HepG2 (cell line): ENCODE measurements around the gene MYO19. TPM values are rescaled to one million over a fixed set of nuclear protein-coding genes. Genes with fewer than 3 reads are reported as not detected.
A peak's percentile ranks its signal among the peaks of the same experiment; 100 is the strongest.

ENCODE experiments used
- ADNP ChIP-seq: sonication (generic); formaldehyde crosslinking; IDR thresholded peaks from 2 replicates; pipeline ENCODE4 v1.4.0; 2020; ENCODE audit warnings: missing genetic modification reagents
- CCAR2 ChIP-seq: fragments of 200-400 bp; formaldehyde crosslinking; optimal IDR thresholded peaks from 2 replicates; pipeline ENCODE3; 2018; ENCODE audit warnings: low read depth, mild to moderate bottlenecking, low read length, moderate library complexity
- GATAD1 ChIP-seq: IDR thresholded peaks from 2 replicates; pipeline ENCODE4 v1.6.1; 2016; ENCODE audit warnings: missing genetic modification reagents, missing compliant biosample characterization
- MAFF ChIP-seq: IDR thresholded peaks from 2 replicates; pipeline ENCODE4 v1.6.1; 2011; ENCODE audit warnings: low read depth, low read length, improper control_type of control experiment
- NCOA2 ChIP-seq: sonication (generic); formaldehyde crosslinking; IDR thresholded peaks from 2 replicates; pipeline ENCODE4 v1.8.0; 2022; ENCODE audit warnings: inconsistent platforms
- RBFOX2 ChIP-seq: fragments of 200-400 bp; formaldehyde crosslinking; IDR thresholded peaks from 2 replicates; pipeline ENCODE4 v1.6.1; 2017; ENCODE audit warnings: low read depth, mild to moderate bottlenecking, low read length
- XBP1 ChIP-seq: sonication (generic); formaldehyde crosslinking; IDR thresholded peaks from 2 replicates; pipeline ENCODE4 v1.5.0; 2020; ENCODE audit warnings: missing genetic modification reagents
- YY1 ChIP-seq: IDR thresholded peaks from 2 replicates; pipeline ENCODE4 v1.6.1; 2011; ENCODE audit warnings: low read length, low read depth, moderate library complexity, mild to moderate bottlenecking; ENCODE audit not compliant: insufficient read depth, insufficient replicate concordance
- ZBTB20 ChIP-seq: sonication (generic); formaldehyde crosslinking; IDR thresholded peaks from 2 replicates; pipeline ENCODE4 v1.8.1; 2023; ENCODE audit warnings: missing genetic modification reagents, low read depth, mild to moderate bottlenecking, borderline replicate concordance
- ZEB1 ChIP-seq: IDR thresholded peaks from 2 replicates; pipeline ENCODE4 v1.6.1; 2012; ENCODE audit warnings: mild to moderate bottlenecking, low read depth, inconsistent platforms; ENCODE audit not compliant: insufficient replicate concordance
- ZNF644 ChIP-seq: IDR thresholded peaks from 2 replicates; pipeline ENCODE4 v1.6.1; 2016; ENCODE audit warnings: low read depth
- ZNF709 ChIP-seq: sonication (generic); formaldehyde crosslinking; IDR thresholded peaks from 2 replicates; pipeline ENCODE4 v1.5.0; 2020; ENCODE audit warnings: mild to moderate bottlenecking, missing genetic modification reagents
- ZSCAN20 ChIP-seq: sonication (generic); formaldehyde crosslinking; IDR thresholded peaks from 2 replicates; pipeline ENCODE4 v1.4.0; 2020; ENCODE audit warnings: missing genetic modification reagents, mild to moderate bottlenecking, borderline replicate concordance
- ZSCAN30 ChIP-seq: sonication (generic); formaldehyde crosslinking; IDR thresholded peaks from 2 replicates; pipeline ENCODE4 v1.5.0; 2020; ENCODE audit warnings: mild to moderate bottlenecking, missing genetic modification reagents
- polyA plus RNA-seq, 8 experiments: library from polyadenylated mRNA; depleted of rRNA in 3 of 8; stranded (reverse) in 7 of 8; unstranded in 1 of 8; fragments of >200 nt; fragmentation: Illumina TruSeq in 4 of 8; extraction: Trizol in 4 of 8; gene quantifications; 2 replicates each; pipeline versions ENCODE4 v1.2.1 to v1.2.3, GENCODE V29; 2011 to 2016; ENCODE audit warnings: low read depth in 4 of 8, missing spikeins in 1 of 8, mixed read lengths in 1 of 8; ENCODE audit not compliant: insufficient read depth in 1 of 8
- total RNA-seq, 5 experiments: library from RNA; depleted of rRNA; stranded (reverse); fragments of >200 nt; fragmentation: Illumina TruSeq; extraction: Trizol; gene quantifications; 2 replicates each; pipeline ENCODE4 v1.2.3, GENCODE V29; 2016; ENCODE audit warnings: low read depth in 1 of 5
- TF ChIP-seq, protein P1 (sequence below): sonication (generic); formaldehyde crosslinking; IDR thresholded peaks from 2 replicates; pipeline ENCODE4 v1.9.0; 2021; ENCODE audit warnings: mild to moderate bottlenecking, missing genetic modification reagents
- TF ChIP-seq, protein P2 (sequence below): sonication (generic); formaldehyde crosslinking; IDR thresholded peaks from 2 replicates; pipeline ENCODE4 v1.5.0; 2020; ENCODE audit warnings: missing genetic modification reagents
- TF ChIP-seq, protein P3 (sequence below): sonication (generic); formaldehyde crosslinking; IDR thresholded peaks from 2 replicates; pipeline ENCODE4 v1.4.0; 2020; ENCODE audit warnings: missing genetic modification reagents, borderline replicate concordance

MYO19 gene
- total and polyA plus RNA-seq, 2 of the 13 experiments (the other 11 are each of a cell fraction or from before 2014, with no cell fraction given): 75.7 to 82.3 TPM

DNA sequence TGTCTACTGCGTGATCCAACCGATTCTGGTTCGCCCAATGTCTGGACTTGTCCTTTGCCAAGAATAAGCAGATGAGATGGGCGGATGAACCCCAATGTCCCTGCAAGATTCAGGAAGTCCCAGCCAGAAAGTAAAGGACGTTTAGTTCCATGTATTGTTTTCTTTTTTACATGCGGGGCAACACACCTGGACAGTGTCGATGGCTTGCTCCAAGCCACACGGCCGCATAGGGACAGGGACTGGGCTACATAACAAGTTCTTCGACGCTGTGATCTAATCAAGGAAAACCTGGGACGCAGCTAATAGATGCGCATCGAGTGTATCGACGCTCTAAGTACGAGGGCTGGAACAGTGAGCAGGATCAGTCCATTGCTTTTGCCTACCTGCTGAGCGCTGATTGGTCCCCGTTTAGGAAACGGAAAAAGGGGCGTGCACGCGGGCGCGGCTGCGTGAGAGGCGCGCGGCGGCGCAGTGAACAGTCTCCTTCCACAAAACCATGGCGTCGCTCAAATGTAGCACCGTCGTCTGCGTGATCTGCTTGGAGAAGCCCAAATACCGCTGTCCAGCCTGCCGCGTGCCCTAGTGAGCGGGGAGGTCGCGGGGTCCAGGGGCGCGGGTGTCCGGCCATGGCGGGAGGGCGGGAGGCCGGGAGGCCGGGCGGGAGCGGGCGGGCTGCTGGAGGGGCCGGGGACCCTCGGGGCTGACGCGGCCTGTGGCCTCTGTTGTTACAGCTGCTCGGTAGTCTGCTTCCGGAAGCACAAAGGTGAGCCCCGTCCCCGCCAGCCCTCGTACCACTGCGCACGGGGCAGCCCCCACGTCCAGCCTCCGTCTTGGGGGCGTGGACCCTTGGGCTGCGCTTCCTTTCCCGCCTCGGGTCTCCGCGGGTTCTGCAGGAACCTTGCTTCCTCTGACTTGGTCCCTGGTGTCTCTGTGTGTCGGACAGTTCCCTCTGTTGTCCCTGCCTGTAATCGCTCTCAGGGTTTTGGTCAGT, 48.2 kb downstream of the MYO19 start, which contains the start of gene ZNHIT3 (continued):
- TF ChIP-seq, protein P1, sequence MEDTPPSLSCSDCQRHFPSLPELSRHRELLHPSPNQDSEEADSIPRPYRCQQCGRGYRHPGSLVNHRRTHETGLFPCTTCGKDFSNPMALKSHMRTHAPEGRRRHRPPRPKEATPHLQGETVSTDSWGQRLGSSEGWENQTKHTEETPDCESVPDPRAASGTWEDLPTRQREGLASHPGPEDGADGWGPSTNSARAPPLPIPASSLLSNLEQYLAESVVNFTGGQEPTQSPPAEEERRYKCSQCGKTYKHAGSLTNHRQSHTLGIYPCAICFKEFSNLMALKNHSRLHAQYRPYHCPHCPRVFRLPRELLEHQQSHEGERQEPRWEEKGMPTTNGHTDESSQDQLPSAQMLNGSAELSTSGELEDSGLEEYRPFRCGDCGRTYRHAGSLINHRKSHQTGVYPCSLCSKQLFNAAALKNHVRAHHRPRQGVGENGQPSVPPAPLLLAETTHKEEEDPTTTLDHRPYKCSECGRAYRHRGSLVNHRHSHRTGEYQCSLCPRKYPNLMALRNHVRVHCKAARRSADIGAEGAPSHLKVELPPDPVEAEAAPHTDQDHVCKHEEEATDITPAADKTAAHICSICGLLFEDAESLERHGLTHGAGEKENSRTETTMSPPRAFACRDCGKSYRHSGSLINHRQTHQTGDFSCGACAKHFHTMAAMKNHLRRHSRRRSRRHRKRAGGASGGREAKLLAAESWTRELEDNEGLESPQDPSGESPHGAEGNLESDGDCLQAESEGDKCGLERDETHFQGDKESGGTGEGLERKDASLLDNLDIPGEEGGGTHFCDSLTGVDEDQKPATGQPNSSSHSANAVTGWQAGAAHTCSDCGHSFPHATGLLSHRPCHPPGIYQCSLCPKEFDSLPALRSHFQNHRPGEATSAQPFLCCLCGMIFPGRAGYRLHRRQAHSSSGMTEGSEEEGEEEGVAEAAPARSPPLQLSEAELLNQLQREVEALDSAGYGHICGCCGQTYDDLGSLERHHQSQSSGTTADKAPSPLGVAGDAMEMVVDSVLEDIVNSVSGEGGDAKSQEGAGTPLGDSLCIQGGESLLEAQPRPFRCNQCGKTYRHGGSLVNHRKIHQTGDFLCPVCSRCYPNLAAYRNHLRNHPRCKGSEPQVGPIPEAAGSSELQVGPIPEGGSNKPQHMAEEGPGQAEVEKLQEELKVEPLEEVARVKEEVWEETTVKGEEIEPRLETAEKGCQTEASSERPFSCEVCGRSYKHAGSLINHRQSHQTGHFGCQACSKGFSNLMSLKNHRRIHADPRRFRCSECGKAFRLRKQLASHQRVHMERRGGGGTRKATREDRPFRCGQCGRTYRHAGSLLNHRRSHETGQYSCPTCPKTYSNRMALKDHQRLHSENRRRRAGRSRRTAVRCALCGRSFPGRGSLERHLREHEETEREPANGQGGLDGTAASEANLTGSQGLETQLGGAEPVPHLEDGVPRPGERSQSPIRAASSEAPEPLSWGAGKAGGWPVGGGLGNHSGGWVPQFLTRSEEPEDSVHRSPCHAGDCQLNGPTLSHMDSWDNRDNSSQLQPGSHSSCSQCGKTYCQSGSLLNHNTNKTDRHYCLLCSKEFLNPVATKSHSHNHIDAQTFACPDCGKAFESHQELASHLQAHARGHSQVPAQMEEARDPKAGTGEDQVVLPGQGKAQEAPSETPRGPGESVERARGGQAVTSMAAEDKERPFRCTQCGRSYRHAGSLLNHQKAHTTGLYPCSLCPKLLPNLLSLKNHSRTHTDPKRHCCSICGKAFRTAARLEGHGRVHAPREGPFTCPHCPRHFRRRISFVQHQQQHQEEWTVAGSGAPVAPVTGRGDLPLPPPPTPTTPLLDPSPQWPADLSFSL (CRISPR knock-in tag): no peak
- TF ChIP-seq, protein P2, sequence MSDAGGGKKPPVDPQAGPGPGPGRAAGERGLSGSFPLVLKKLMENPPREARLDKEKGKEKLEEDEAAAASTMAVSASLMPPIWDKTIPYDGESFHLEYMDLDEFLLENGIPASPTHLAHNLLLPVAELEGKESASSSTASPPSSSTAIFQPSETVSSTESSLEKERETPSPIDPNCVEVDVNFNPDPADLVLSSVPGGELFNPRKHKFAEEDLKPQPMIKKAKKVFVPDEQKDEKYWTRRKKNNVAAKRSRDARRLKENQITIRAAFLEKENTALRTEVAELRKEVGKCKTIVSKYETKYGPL (CRISPR knock-in tag): no peak
- no peak for TF ChIP-seq ZSCAN20
- TF ChIP-seq ADNP (CRISPR knock-in tag): no peak
- peak; percentile 88 for TF ChIP-seq YY1
- TF ChIP-seq, protein P3, sequence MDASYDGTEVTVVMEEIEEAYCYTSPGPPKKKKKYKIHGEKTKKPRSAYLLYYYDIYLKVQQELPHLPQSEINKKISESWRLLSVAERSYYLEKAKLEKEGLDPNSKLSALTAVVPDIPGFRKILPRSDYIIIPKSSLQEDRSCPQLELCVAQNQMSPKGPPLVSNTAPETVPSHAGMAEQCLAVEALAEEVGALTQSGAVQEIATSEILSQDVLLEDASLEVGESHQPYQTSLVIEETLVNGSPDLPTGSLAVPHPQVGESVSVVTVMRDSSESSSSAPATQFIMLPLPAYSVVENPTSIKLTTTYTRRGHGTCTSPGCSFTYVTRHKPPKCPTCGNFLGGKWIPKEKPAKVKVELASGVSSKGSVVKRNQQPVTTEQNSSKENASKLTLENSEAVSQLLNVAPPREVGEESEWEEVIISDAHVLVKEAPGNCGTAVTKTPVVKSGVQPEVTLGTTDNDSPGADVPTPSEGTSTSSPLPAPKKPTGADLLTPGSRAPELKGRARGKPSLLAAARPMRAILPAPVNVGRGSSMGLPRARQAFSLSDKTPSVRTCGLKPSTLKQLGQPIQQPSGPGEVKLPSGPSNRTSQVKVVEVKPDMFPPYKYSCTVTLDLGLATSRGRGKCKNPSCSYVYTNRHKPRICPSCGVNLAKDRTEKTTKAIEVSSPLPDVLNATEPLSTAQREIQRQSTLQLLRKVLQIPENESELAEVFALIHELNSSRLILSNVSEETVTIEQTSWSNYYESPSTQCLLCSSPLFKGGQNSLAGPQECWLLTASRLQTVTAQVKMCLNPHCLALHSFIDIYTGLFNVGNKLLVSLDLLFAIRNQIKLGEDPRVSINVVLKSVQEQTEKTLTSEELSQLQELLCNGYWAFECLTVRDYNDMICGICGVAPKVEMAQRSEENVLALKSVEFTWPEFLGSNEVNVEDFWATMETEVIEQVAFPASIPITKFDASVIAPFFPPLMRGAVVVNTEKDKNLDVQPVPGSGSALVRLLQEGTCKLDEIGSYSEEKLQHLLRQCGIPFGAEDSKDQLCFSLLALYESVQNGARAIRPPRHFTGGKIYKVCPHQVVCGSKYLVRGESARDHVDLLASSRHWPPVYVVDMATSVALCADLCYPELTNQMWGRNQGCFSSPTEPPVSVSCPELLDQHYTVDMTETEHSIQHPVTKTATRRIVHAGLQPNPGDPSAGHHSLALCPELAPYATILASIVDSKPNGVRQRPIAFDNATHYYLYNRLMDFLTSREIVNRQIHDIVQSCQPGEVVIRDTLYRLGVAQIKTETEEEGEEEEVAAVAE (CRISPR knock-in tag): peak; percentile 80; the same call in 1 of the 2 replicates
- TF ChIP-seq ZEB1: no peak
- 0 out of 2 replicates have a peak, but pooled peaks have one; percentile 41 for TF ChIP-seq NCOA2 (CRISPR knock-in tag)
- peak; percentile 78; the same call in 1 of the 2 replicates for TF ChIP-seq ZNF709 (CRISPR knock-in tag)
- TF ChIP-seq MAFF: 0 out of 2 replicates have a peak, but pooled peaks have one; percentile 37
- TF ChIP-seq RBFOX2: peak; percentile 88
- no peak for TF ChIP-seq ZSCAN30 (CRISPR knock-in tag)
- no peak for TF ChIP-seq CCAR2
- no peak; the same call in 1 of the 2 replicates for TF ChIP-seq ZBTB20
- TF ChIP-seq XBP1 (CRISPR knock-in tag): no peak
- TF ChIP-seq ZNF644 (CRISPR knock-in tag): no peak
- TF ChIP-seq GATAD1 (CRISPR knock-in tag): peak; percentile 94
